Measurements from ENCODE around the gene TBRG4. TPM values are rescaled to one million over a fixed set of nuclear protein-coding genes. Genes with fewer than 3 reads are reported as not detected.
"Not testable (repeated sequence)": the region's sequence is repeated elsewhere in the genome, so short reads cannot be mapped to it uniquely, and the experiment has no call there.

Gene TBRG4
- total and polyA plus RNA-seq, 4 donors = 14.4 to 41.8 (median 38.2) TPM

- peak; percentile 35 to 57 for DNase-seq
- Histone ChIP-seq H3K4me3 (ENCODE audit: low read length in 2 of 2) (no peak overlapping the region), H3K27ac (ENCODE audit: low read depth in 1 of 2, low read length in 2 of 2) (no peak overlapping the region), H3K9me3 (ENCODE audit: control insufficient read depth, low read length) (no peaks in the 10 kb centered on the region), H3K27me3 (ENCODE audit: control insufficient read depth in 1 of 2, insufficient read depth in 2 of 2, low read length in 1 of 2) (no peaks in the 10 kb centered on the region), H3K36me3 (ENCODE audit: control insufficient read depth in 1 of 2, insufficient read depth in 2 of 2, low read length in 1 of 2) (no peaks in the 10 kb centered on the region), H3K4me1 (ENCODE audit: control insufficient read depth in 1 of 2, insufficient read depth in 2 of 2, low read length in 2 of 2) (no peaks in the 10 kb centered on the region)
- ATAC-seq (ENCODE audit: low FRiP score) = no peak
- 89 to 90% methylated on average over 8 of the region's 8 CpGs for WGBS, 2 donors
- intact Hi-C loops (cut with DNase I) = loop anchor here (5.0 to 10.0 kb wide), 2 partner anchors 696 to 708 kb away; no protein-coding TSS in a partner anchor
Measured at GRCh38 chr7:45156516-45157272, 45.2 kb upstream of the TBRG4 start.

- Histone ChIP-seq H3K4me3 (ENCODE audit: low read length in 2 of 2) (no peak overlapping the region), H3K27ac (ENCODE audit: low read depth in 1 of 2, low read length in 2 of 2) (no peak overlapping the region), H3K4me1 (ENCODE audit: control insufficient read depth in 1 of 2, insufficient read depth in 2 of 2, low read length in 2 of 2) (no peaks in the 10 kb centered on the region), H3K36me3 (ENCODE audit: control insufficient read depth in 1 of 2, insufficient read depth in 2 of 2, low read length in 1 of 2) (no peaks in the 10 kb centered on the region), H3K9me3 (ENCODE audit: control insufficient read depth, low read length) (no peaks in the 10 kb centered on the region), H3K27me3 (ENCODE audit: control insufficient read depth in 1 of 2, insufficient read depth in 2 of 2, low read length in 1 of 2) (no peaks in the 10 kb centered on the region)
- DNase-seq = peak; percentile 32 to 47
- WGBS, 2 donors = 79 to 89% methylated on average over 4 of the region's 4 CpGs
- intact Hi-C loops (cut with DNase I) = loop anchor here (2.0 to 10.0 kb wide), 3 partner anchors 103 to 709 kb away; no protein-coding TSS in a partner anchor
- ATAC-seq (ENCODE audit: low FRiP score) = no peak
Measured at GRCh38 chr7:45155941-45156340, 44.4 kb upstream of the TBRG4 start.

- Histone ChIP-seq H3K27me3 (ENCODE audit: control insufficient read depth in 1 of 2, insufficient read depth in 2 of 2, low read length in 1 of 2) (no peaks in the 10 kb centered on the region), H3K4me3 (ENCODE audit: low read length in 2 of 2) (no peak overlapping the region), H3K4me1 (ENCODE audit: control insufficient read depth in 1 of 2, insufficient read depth in 2 of 2, low read length in 2 of 2) (no peaks in the 10 kb centered on the region), H3K9me3 (ENCODE audit: control insufficient read depth, low read length) (no peaks in the 10 kb centered on the region), H3K36me3 (ENCODE audit: control insufficient read depth in 1 of 2, insufficient read depth in 2 of 2, low read length in 1 of 2) (no peaks in the 10 kb centered on the region), H3K27ac (ENCODE audit: low read depth in 1 of 2, low read length in 2 of 2) (no peak overlapping the region)
- DNase-seq = peak; percentile 34 to 52
- no peak for ATAC-seq (ENCODE audit: low FRiP score)
- 87 to 89% methylated on average over 9 of the region's 9 CpGs for WGBS, 2 donors
- intact Hi-C loops (cut with DNase I) = loop anchor here (2.0 to 10.0 kb wide), 3 partner anchors 103 to 709 kb away; no protein-coding TSS in a partner anchor
Measured at GRCh38 chr7:45155357-45155900, 43.9 kb upstream of the TBRG4 start.

GRCh38 chr7:45153861-45154260, 42.4 kb upstream of the TBRG4 start:
- not testable (repeated sequence) for H3K9me3 ChIP-seq (ENCODE audit: control insufficient read depth, low read length); ATAC-seq (ENCODE audit: low FRiP score); H3K4me3 ChIP-seq (ENCODE audit: low read length in 2 of 2); H3K36me3 ChIP-seq (ENCODE audit: control insufficient read depth in 1 of 2, insufficient read depth in 2 of 2, low read length in 1 of 2); H3K4me1 ChIP-seq (ENCODE audit: control insufficient read depth in 1 of 2, insufficient read depth in 2 of 2, low read length in 2 of 2); H3K27me3 ChIP-seq (ENCODE audit: control insufficient read depth in 1 of 2, insufficient read depth in 2 of 2, low read length in 1 of 2); H3K27ac ChIP-seq (ENCODE audit: low read depth in 1 of 2, low read length in 2 of 2)
- DNase-seq = peak in 1 of 2 donors; percentile 10
- WGBS, 2 donors = 90 to 92% methylated on average over 8 of the region's 8 CpGs
- intact Hi-C loops (cut with DNase I) = loop anchor here (2.0 to 10.0 kb wide), 2 partner anchors 105 to 711 kb away; no protein-coding TSS in a partner anchor

- Histone ChIP-seq H3K27ac (ENCODE audit: low read depth in 1 of 2, low read length in 2 of 2) (no peak overlapping the region), H3K4me3 (ENCODE audit: low read length in 2 of 2) (no peak overlapping the region), H3K4me1 (ENCODE audit: control insufficient read depth in 1 of 2, insufficient read depth in 2 of 2, low read length in 2 of 2) (no peaks in the 10 kb centered on the region), H3K27me3 (ENCODE audit: control insufficient read depth in 1 of 2, insufficient read depth in 2 of 2, low read length in 1 of 2) (no peaks in the 10 kb centered on the region), H3K36me3 (ENCODE audit: control insufficient read depth in 1 of 2, insufficient read depth in 2 of 2, low read length in 1 of 2) (no peaks in the 10 kb centered on the region), H3K9me3 (ENCODE audit: control insufficient read depth, low read length) (no peaks in the 10 kb centered on the region)
- ATAC-seq (ENCODE audit: low FRiP score) (no peak), DNase-seq (peak; percentile 20 to 28)
- intact Hi-C loops (cut with DNase I) = loop anchor here in 1 of 2 donors (10.0 kb wide), 1 partner anchor 712 kb away; no protein-coding TSS in a partner anchor
- 53 to 68% methylated on average over 3 of the region's 3 CpGs for WGBS, 2 donors
Measured at GRCh38 chr7:45153233-45153632, 41.7 kb upstream of the TBRG4 start.

GRCh38 chr7:45151967-45152366, 40.5 kb upstream of the TBRG4 start:
- Histone ChIP-seq H3K27ac (ENCODE audit: low read depth in 1 of 2, low read length in 2 of 2) (no peak overlapping the region), H3K27me3 (ENCODE audit: control insufficient read depth in 1 of 2, insufficient read depth in 2 of 2, low read length in 1 of 2) (no peaks in the 10 kb centered on the region), H3K4me3 (ENCODE audit: low read length in 2 of 2) (no peak overlapping the region), H3K4me1 (ENCODE audit: control insufficient read depth in 1 of 2, insufficient read depth in 2 of 2, low read length in 2 of 2) (no peaks in the 10 kb centered on the region), H3K9me3 (ENCODE audit: control insufficient read depth, low read length) (no peaks in the 10 kb centered on the region), H3K36me3 (ENCODE audit: control insufficient read depth in 1 of 2, insufficient read depth in 2 of 2, low read length in 1 of 2) (no peaks in the 10 kb centered on the region)
- no peak for ATAC-seq (ENCODE audit: low FRiP score)
- DNase-seq = peak in 1 of 2 donors; percentile 3
- 50 to 64% methylated on average over 3 of the region's 3 CpGs for WGBS, 2 donors
- intact Hi-C loops (cut with DNase I) = loop anchor here in 1 of 2 donors (10.0 kb wide), 1 partner anchor 713 kb away; no protein-coding TSS in a partner anchor

GRCh38 chr7:45151131-45151684, 39.7 kb upstream of the TBRG4 start:
- no peaks in the 10 kb centered on the region for H3K36me3 ChIP-seq (ENCODE audit: control insufficient read depth in 1 of 2, insufficient read depth in 2 of 2, low read length in 1 of 2)
- ATAC-seq (ENCODE audit: low FRiP score) (no peak), DNase-seq (peak; percentile 27 to 48)
- no peaks in the 10 kb centered on the region for H3K4me1 ChIP-seq (ENCODE audit: control insufficient read depth in 1 of 2, insufficient read depth in 2 of 2, low read length in 2 of 2)
- no peaks in the 10 kb centered on the region for H3K27me3 ChIP-seq (ENCODE audit: control insufficient read depth in 1 of 2, insufficient read depth in 2 of 2, low read length in 1 of 2)
- H3K4me3 ChIP-seq (ENCODE audit: low read length in 2 of 2) = no peak overlapping the region
- WGBS, 2 donors = 82 to 83% methylated on average over 9 of the region's 9 CpGs
- H3K9me3 ChIP-seq (ENCODE audit: control insufficient read depth, low read length) = no peaks in the 10 kb centered on the region
- H3K27ac ChIP-seq (ENCODE audit: low read depth in 1 of 2, low read length in 2 of 2) = no peak overlapping the region
- intact Hi-C loops (cut with DNase I) = loop anchor here in 1 of 2 donors (10.0 kb wide), 1 partner anchor 714 kb away; no protein-coding TSS in a partner anchor

GRCh38 chr7:45150199-45150598, 38.7 kb upstream of the TBRG4 start:
- DNase-seq (peak; percentile 24 to 25), ATAC-seq (ENCODE audit: low FRiP score) (no peak)
- Histone ChIP-seq H3K4me3 (ENCODE audit: low read length in 2 of 2) (no peak overlapping the region), H3K27me3 (ENCODE audit: control insufficient read depth in 1 of 2, insufficient read depth in 2 of 2, low read length in 1 of 2) (no peaks in the 10 kb centered on the region), H3K9me3 (ENCODE audit: control insufficient read depth, low read length) (no peaks in the 10 kb centered on the region), H3K27ac (ENCODE audit: low read depth in 1 of 2, low read length in 2 of 2) (no peak overlapping the region), H3K36me3 (ENCODE audit: control insufficient read depth in 1 of 2, insufficient read depth in 2 of 2, low read length in 1 of 2) (no peaks in the 10 kb centered on the region), H3K4me1 (ENCODE audit: control insufficient read depth in 1 of 2, insufficient read depth in 2 of 2, low read length in 2 of 2) (no peaks in the 10 kb centered on the region)
- 81 to 82% methylated on average over 11 of the region's 11 CpGs for WGBS, 2 donors
- intact Hi-C loops (cut with DNase I) = loop anchor here in 1 of 2 donors (10.0 kb wide), 1 partner anchor 715 kb away; no protein-coding TSS in a partner anchor

Data from aorta (tissue), 5 donors.